Trophoblast cell (in vitro differentiated cells and primary cell): ENCODE data around the gene RBM12.

Source experiments
- DNase-seq, 2 donors: peaks; one replicate each; pipeline ENCODE4 v3.0.0-alpha.2; 2016
- H2AFZ ChIP-seq: 2 replicates; pipeline ENCODE4 v1.6.1; 2013; ENCODE audit warnings: low read length, moderate library complexity, mild to moderate bottlenecking; ENCODE audit not compliant: insufficient read depth, poor library complexity
- H2AK5ac ChIP-seq: 2 replicates; pipeline ENCODE4 v1.6.1; 2013; ENCODE audit warnings: mild to moderate bottlenecking, low read length
- H2BK120ac ChIP-seq: 2 replicates; pipeline ENCODE4 v1.6.1; 2013; ENCODE audit warnings: low read length, mild to moderate bottlenecking, moderate library complexity; ENCODE audit not compliant: insufficient read depth, poor library complexity
- H2BK12ac ChIP-seq: 2 replicates; pipeline ENCODE4 v1.6.1; 2013; ENCODE audit warnings: mild to moderate bottlenecking, low read length, moderate library complexity
- H2BK5ac ChIP-seq: 2 replicates; pipeline ENCODE4 v1.6.1; 2013; ENCODE audit warnings: low read length, low read depth, moderate library complexity, mild to moderate bottlenecking; ENCODE audit not compliant: poor library complexity
- H3K14ac ChIP-seq: 2 replicates; pipeline ENCODE4 v1.6.1; 2013; ENCODE audit warnings: mild to moderate bottlenecking, low read length
- H3K18ac ChIP-seq: 2 replicates; pipeline ENCODE4 v1.6.1; 2013; ENCODE audit warnings: mild to moderate bottlenecking, low read length
- H3K23ac ChIP-seq: 2 replicates; pipeline ENCODE4 v1.6.1; 2013; ENCODE audit warnings: low read length
- H3K27ac ChIP-seq: 2 replicates; pipeline ENCODE4 v1.5.1; 2013; ENCODE audit warnings: low read depth, mild to moderate bottlenecking, inconsistent platforms, low read length, moderate library complexity
- H3K27me3 ChIP-seq: 2 replicates; pipeline ENCODE4 v1.6.1; 2013; ENCODE audit warnings: inconsistent platforms, mild to moderate bottlenecking, low read length, moderate library complexity; ENCODE audit not compliant: insufficient read depth
- H3K36me3 ChIP-seq, 2 experiments: 1 replicate in 1 of 2; 2 replicates in 1 of 2; pipeline ENCODE4 v1.6.1; 2013; ENCODE audit warnings: low read length in 2 of 2, mild to moderate bottlenecking in 2 of 2, moderate library complexity in 1 of 2; ENCODE audit not compliant: insufficient read depth in 2 of 2, control insufficient read depth in 1 of 2
- H3K4ac ChIP-seq: 2 replicates; pipeline ENCODE4 v1.6.1; 2013; ENCODE audit warnings: low read depth, mild to moderate bottlenecking, low read length, moderate library complexity
- H3K4me1 ChIP-seq, 2 experiments: 1 replicate in 1 of 2; 2 replicates in 1 of 2; pipeline ENCODE4 v1.6.1; 2013; ENCODE audit warnings: low read length in 2 of 2, mild to moderate bottlenecking in 2 of 2, moderate library complexity in 1 of 2; ENCODE audit not compliant: insufficient read depth in 2 of 2, control insufficient read depth in 1 of 2
- H3K4me2 ChIP-seq: 2 replicates; pipeline ENCODE4 v1.6.1; 2013; ENCODE audit warnings: inconsistent platforms, mild to moderate bottlenecking, low read length, moderate library complexity
- H3K4me3 ChIP-seq: 2 replicates; pipeline ENCODE4 v1.5.1; 2013; ENCODE audit warnings: mild to moderate bottlenecking, low read depth, low read length, inconsistent platforms
- H3K79me1 ChIP-seq: one replicate; pipeline ENCODE4 v1.6.1; 2013; ENCODE audit warnings: low read length
- H3K79me2 ChIP-seq: 2 replicates; pipeline ENCODE4 v1.6.1; 2013; ENCODE audit warnings: low read length, mild to moderate bottlenecking; ENCODE audit not compliant: control insufficient read depth, insufficient read depth, poor library complexity
- H3K9ac ChIP-seq: 2 replicates; pipeline ENCODE4 v1.6.1; 2013; ENCODE audit warnings: mild to moderate bottlenecking, low read length
- H3K9me3 ChIP-seq: 2 replicates; pipeline ENCODE4 v1.6.1; 2013; ENCODE audit warnings: low read depth, mild to moderate bottlenecking, control low read depth, inconsistent platforms, low read length; ENCODE audit not compliant: insufficient read depth
- H4K12ac ChIP-seq: 2 replicates; pipeline ENCODE4 v1.6.1; 2013; ENCODE audit warnings: low read depth, mild to moderate bottlenecking, low read length, moderate library complexity
- H4K8ac ChIP-seq: 2 replicates; pipeline ENCODE4 v1.6.1; 2013; ENCODE audit warnings: low read depth, mild to moderate bottlenecking, low read length, moderate library complexity
- H4K91ac ChIP-seq: one replicate; pipeline ENCODE4 v1.6.1; 2013; ENCODE audit warnings: low read depth, mild to moderate bottlenecking, low read length, moderate library complexity
- WGBS: extraction: QIAGEN DNeasy Blood & Tissue Kit; methylation state at CpG from one replicate; pipeline ENCODE4 v1.1.7; 2013; ENCODE audit warnings: missing lambda C conversion rate; ENCODE audit not compliant: insufficient read length, insufficient coverage; ENCODE audit errors: extremely low coverage; 5-methylcytosine and 5-hydroxymethylcytosine counted together

Gene RBM12

DNA sequence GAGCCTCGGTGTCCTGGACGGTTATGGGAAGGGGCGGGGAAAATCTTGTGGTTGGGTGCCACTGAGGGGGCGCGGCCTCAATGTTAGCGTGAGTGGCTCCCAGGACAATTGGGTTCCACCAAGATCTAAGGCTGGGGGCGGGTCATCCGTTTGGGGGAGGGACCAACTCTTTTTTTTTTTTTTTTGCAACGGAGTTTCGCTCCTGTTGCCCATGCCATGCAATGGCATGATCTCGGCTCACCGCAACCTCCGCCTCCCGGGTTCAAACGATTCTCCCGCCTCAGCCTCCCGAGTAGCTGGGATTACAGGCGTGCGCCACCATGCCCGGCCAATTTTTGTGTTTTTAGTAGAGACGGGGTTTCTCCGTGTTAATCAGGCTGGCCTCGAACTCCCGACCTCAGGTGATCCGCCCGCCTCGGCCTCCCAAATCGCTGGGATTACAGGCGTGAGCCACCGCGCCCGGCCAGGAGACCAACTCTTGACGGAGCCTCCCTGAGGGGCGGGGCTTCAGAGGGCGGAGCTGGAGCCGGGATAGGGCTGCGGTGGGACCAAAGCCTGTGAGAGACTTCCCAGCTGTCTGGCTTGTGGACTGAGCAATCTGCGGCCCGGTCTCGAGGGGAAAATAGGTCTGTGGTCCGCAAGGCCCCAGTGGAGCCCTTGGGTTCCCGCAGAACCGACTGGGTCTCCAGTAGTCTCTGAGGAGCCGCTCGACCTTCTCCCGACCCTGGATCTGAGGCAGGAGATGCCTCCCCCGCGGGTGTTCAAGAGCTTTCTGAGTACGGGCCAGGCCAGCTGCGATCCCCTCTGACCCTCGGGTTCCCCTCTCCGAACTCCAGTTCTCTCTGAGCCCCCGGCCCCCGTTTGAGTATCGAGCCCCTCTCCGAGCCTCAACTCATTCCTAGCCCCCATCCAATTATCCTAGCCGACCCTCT is 48.0 kb downstream of the RBM12 start:
- H4K12ac ChIP-seq, result peak overlapping the region; percentile 4
- H2BK120ac ChIP-seq, result no peak overlapping the region
- H4K8ac ChIP-seq, result peak overlapping the region; percentile 4
- H3K36me3 ChIP-seq, result peaks cover 0 to 3% of the 10 kb centered on the region in 2 experiments
- peaks cover 3% of the 10 kb centered on the region for H3K79me1 ChIP-seq
- no peak overlapping the region for H3K27ac ChIP-seq
- no peaks in the 10 kb centered on the region for H3K79me2 ChIP-seq
- H2AFZ ChIP-seq, result no peak overlapping the region
- H4K91ac ChIP-seq, result peak overlapping the region; percentile 48
- no peak overlapping the region for H3K23ac ChIP-seq
- H3K4ac ChIP-seq, result no peak overlapping the region
- H3K4me1 ChIP-seq, result peaks cover 11 to 20% of the 10 kb centered on the region in 2 experiments
- H3K9me3 ChIP-seq, result no peaks in the 10 kb centered on the region
- no peak overlapping the region for H3K18ac ChIP-seq
- WGBS, result no CpG with 5 or more reads among the region's 57 CpGs
- peak; percentile 100 for DNase-seq
- peak overlapping the region; percentile 99 for H3K4me2 ChIP-seq
- no peak overlapping the region for H3K9ac ChIP-seq
- H3K27me3 ChIP-seq, result no peaks in the 10 kb centered on the region
- H3K4me3 ChIP-seq, result no peak overlapping the region
- no peak overlapping the region for H3K14ac ChIP-seq
- H2BK5ac ChIP-seq, result no peak overlapping the region
- H2BK12ac ChIP-seq, result no peak overlapping the region
- H2AK5ac ChIP-seq, result no peak overlapping the region

DNA sequence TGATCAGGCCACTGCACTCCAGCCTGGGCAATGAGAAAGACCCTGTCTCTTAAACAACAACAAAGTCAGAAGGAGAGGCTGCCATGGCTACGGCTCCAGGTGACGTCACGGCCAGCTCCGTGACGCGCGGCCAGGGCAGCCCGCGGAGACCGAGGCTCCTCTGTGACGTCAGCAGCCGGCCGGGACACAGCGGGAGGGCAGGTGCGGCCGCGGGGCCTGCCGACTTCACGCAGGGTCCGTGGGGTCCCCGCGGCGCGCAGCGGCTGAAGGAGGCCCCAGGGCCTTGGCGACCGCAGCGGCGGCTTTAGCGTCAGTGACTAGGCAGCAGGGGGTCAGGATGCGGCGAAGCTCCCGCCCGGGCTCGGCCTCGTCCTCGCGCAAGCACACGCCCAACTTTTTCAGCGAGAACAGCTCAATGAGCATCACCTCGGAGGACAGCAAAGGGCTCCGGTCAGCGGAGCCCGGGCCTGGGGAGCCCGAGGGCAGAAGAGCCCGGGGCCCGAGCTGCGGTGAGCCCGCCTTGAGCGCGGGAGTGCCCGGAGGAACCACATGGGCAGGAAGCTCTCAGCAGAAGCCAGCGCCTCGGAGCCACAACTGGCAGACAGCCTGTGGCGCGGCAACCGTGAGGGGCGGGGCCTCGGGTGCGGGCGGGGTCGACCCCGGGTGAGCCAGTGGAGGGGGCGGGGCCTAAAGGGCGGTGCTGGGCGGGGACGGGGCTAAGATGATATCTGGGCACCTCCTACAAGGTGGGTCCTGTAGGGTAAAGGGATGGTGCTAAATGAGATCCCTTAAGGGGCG is 48.8 kb downstream of the RBM12 start, which contains the start of gene SPAG4:
Gene SPAG4 (plus strand): TSS at position 163 of the 798 bp plus-strand sequence. CDS start 175 bp downstream, at position 338.
- H3K79me1 ChIP-seq, result peaks cover 3% of the 10 kb centered on the region
- H4K12ac ChIP-seq, result peak within 1 kb of the TSS; percentile 12
- H3K27me3 ChIP-seq, result no peaks in the 10 kb centered on the region
- WGBS, result no CpG with 5 or more reads among the region's 68 CpGs
- H3K27ac ChIP-seq, result peak within 1 kb of the TSS; percentile 24
- no peaks in the 10 kb centered on the region for H3K79me2 ChIP-seq
- peak within 1 kb of the TSS; percentile 1 for H2BK5ac ChIP-seq
- peak within 1 kb of the TSS; percentile 89 for H2AFZ ChIP-seq
- H2BK12ac ChIP-seq, result no peak within 1 kb of the TSS
- H3K4ac ChIP-seq, result peak within 1 kb of the TSS; percentile 33
- H3K9ac ChIP-seq, result peak within 1 kb of the TSS; percentile 11
- H3K23ac ChIP-seq, result no peak within 1 kb of the TSS
- H2BK120ac ChIP-seq, result no peak within 1 kb of the TSS
- H2AK5ac ChIP-seq, result no peak within 1 kb of the TSS
- H3K14ac ChIP-seq, result peak within 1 kb of the TSS; percentile 64
- no peaks in the 10 kb centered on the region for H3K9me3 ChIP-seq
- H3K18ac ChIP-seq, result peak within 1 kb of the TSS; percentile 59
- peaks cover 0 to 2% of the 10 kb centered on the region in 2 experiments for H3K36me3 ChIP-seq
- peak within 1 kb of the TSS; percentile 70 for H4K8ac ChIP-seq
- peak; percentile 67 to 83 for DNase-seq
- peak within 1 kb of the TSS; percentile 15 for H4K91ac ChIP-seq
- peak within 1 kb of the TSS; percentile 99 for H3K4me2 ChIP-seq
- peak within 1 kb of the TSS; percentile 61 for H3K4me3 ChIP-seq
- peaks cover 11 to 20% of the 10 kb centered on the region in 2 experiments for H3K4me1 ChIP-seq

DNA sequence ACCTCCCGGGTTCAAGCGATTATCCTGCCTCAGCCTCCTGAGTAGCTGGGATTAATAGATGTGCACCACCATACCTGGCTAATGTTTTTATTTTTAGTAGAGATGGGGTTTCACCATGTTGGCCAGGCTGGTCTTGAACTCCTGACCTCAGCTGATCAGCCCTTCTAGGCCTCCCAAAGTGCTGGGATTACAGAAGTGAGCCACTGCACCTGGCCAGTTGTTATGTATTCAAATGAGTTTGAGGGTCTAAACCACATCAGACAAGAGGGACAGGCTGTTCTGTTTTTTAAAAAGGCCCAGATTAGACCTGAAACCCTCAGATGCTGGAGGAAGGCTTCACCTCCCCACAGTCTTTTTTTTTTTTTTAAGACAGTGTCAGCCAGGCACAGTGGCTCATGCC is 53.2 kb downstream of the RBM12 start:
- H4K8ac ChIP-seq, result no peak overlapping the region
- H3K9ac ChIP-seq, result no peak overlapping the region
- H3K14ac ChIP-seq, result no peak overlapping the region
- H2AK5ac ChIP-seq, result no peak overlapping the region
- H2BK12ac ChIP-seq, result no peak overlapping the region
- H3K9me3 ChIP-seq, result no peaks in the 10 kb centered on the region
- H2BK120ac ChIP-seq, result no peak overlapping the region
- H3K36me3 ChIP-seq, result no peaks in the 10 kb centered on the region
- H3K27me3 ChIP-seq, result no peaks in the 10 kb centered on the region
- H3K4me2 ChIP-seq, result no peak overlapping the region
- H3K79me1 ChIP-seq, result peaks cover 3% of the 10 kb centered on the region
- no peaks in the 10 kb centered on the region for H3K79me2 ChIP-seq
- H4K12ac ChIP-seq, result no peak overlapping the region
- H2AFZ ChIP-seq, result no peak overlapping the region
- peaks cover 5 to 15% of the 10 kb centered on the region in 2 experiments for H3K4me1 ChIP-seq
- H3K27ac ChIP-seq, result no peak overlapping the region
- H3K4me3 ChIP-seq, result no peak overlapping the region
- H4K91ac ChIP-seq, result no peak overlapping the region
- no peak overlapping the region for H2BK5ac ChIP-seq
- no peak overlapping the region for H3K4ac ChIP-seq
- WGBS, result no CpG with 5 or more reads among the region's 2 CpGs
- no peak overlapping the region for H3K23ac ChIP-seq
- no peak for DNase-seq
- no peak overlapping the region for H3K18ac ChIP-seq

DNA sequence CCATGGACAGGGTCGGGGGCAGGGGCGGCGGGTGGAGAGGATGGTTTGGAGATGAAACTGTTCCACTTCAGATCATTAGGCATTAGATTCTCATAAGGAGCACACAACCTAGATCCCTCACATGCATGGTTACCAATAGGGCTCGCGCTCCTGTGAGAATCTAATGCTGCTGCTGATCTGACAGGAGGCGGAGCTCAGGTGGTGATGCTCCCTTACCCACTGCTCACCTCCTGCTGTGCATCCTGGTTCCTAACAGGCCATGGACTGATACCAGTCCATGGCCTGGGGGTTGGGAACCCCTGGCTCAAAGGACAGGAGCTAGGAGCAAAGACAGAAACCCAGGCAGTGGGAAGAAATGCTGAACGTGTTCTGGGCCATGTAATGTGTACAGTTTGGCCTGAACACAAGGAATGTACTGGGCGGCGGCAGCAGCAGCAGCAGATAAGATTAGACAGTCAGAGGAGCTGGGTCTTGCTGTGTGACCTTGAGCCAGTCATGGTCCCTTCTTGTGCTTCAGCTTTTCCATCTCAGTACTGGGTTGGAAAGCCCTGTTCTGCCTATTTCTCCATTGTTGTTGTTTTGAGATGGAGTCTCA is 53.8 kb downstream of the RBM12 start:
- DNase-seq, result peak in 1 of 2 donors; percentile 24
- H3K14ac ChIP-seq, result no peak overlapping the region

More for the DNA sequence above, 53.8 kb downstream of the RBM12 start:
- no peaks in the 10 kb centered on the region for H3K79me2 ChIP-seq
- H3K4me1 ChIP-seq, result peaks cover 5 to 15% of the 10 kb centered on the region in 2 experiments
- WGBS, result no CpG with 5 or more reads among the region's 9 CpGs
- no peak overlapping the region for H3K4me2 ChIP-seq
- no peak overlapping the region for H4K91ac ChIP-seq
- no peak overlapping the region for H3K4me3 ChIP-seq
- H3K79me1 ChIP-seq, result peaks cover 3% of the 10 kb centered on the region
- H2BK12ac ChIP-seq, result no peak overlapping the region
- H3K36me3 ChIP-seq, result no peaks in the 10 kb centered on the region
- H4K8ac ChIP-seq, result no peak overlapping the region
- no peak overlapping the region for H4K12ac ChIP-seq
- H3K9ac ChIP-seq, result no peak overlapping the region
- H2BK5ac ChIP-seq, result no peak overlapping the region
- no peak overlapping the region for H3K4ac ChIP-seq
- no peak overlapping the region for H3K27ac ChIP-seq
- H3K27me3 ChIP-seq, result no peaks in the 10 kb centered on the region
- H3K9me3 ChIP-seq, result no peaks in the 10 kb centered on the region
- no peak overlapping the region for H3K18ac ChIP-seq
- H2BK120ac ChIP-seq, result no peak overlapping the region
- no peak overlapping the region for H3K23ac ChIP-seq
- H2AFZ ChIP-seq, result no peak overlapping the region
- H2AK5ac ChIP-seq, result no peak overlapping the region
